Stimulated activated CD8-positive, alpha-beta memory T cell treated with anti-CD3 and anti-CD28 coated beads, Interleukin-4, amount 100 ng/mL, for 48 hours (primary cell): ENCODE measurements around the gene MAP2K2.

Experiments
- DNase-seq: peaks from one replicate; pipeline ENCODE4 v3.0.0-alpha.2; 2020

The MAP2K2 gene

DNA sequence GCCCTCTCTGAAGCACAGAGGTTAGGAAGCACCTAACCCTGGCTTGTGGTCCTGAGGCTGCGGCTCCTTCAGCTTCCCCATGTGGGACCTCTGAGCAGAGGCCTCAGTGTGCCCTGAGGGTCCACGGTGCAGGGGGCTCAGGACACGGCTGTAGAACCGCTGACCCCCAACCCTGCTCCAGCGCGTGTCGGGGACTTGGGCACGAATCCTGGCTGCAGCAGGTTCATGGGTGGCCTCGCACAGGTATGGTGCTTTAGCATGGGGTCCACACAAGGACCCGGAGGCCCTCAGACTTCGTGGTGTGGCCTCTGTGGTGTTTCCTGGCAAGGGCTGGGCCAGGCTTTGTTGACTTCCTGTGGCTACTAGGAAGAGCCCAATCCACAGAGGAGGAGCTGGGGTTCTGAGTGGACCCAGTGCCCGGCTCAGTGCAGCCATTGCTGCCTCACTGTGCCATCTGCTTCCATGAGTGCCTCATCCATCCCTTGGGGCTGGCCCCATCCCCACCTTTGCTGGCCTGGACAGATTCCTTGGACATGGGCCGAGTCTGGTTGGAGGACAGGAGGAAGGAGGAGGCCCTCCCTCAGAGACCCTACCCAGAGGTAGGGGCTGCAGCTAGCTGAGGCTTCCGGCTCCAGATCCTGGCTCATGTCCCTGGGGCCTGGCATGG lies 81.7 kb downstream of the MAP2K2 start:
- no peak for DNase-seq
